K562 (cell line): ENCODE data around the gene ABHD8.

Experiments
- ELF4 ChIP-seq: fragments of 450-650 bp; formaldehyde crosslinking; IDR thresholded peaks from 2 replicates; pipeline ENCODE4 v1.4.0; 2022; ENCODE audit warnings: missing genetic modification characterization
- JUNB ChIP-seq: fragments of 450-650 bp; formaldehyde crosslinking; conservative IDR thresholded peaks from 2 replicates; pipeline ENCODE4 v1.4.0; 2020; ENCODE audit warnings: mild to moderate bottlenecking
- ZNF274 ChIP-seq: IDR thresholded peaks from 2 replicates; pipeline ENCODE4 v1.6.1; 2011; ENCODE audit warnings: low read depth, mild to moderate bottlenecking, low read length, moderate library complexity, borderline replicate concordance

- no peak for TF ChIP-seq ZNF274
- TF ChIP-seq ELF4 (CRISPR knock-in tag), result no peak
- peak; percentile 50; the same call in 1 of the 2 replicates for TF ChIP-seq JUNB (CRISPR knock-in tag)
Measured at GRCh38 chr19:17351815-17352435, 48.7 kb upstream of the ABHD8 start.
